ENCODE measurements around the gene PTPN22.
A peak's percentile ranks its signal among the peaks of the same experiment; 100 is the strongest.

The PTPN22 gene

DNA sequence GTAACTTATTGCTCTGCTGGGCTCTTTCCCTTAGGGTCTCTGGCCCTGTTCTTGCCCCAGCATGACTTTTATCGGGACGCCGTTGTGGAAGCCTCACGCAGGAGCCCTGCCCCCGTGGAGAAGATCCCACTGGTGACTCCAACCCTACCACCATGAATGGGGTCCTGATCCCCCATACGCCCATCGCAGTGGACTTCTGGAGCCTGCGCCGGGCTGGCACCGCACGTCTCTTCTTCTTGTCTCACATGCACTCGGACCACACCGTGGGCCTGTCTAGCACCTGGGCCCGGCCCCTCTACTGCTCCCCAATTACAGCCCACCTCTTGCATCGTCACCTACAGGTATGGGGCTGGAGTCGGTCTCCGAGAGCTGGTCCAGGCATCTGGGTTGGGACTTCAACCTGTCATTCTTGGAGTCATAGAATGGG is 33.9 kb upstream of the PTPN22 start (continued):
- TF ChIP-seq ZNF514 (tag by site-specific recombination; IDR thresholded peaks at IDR 0.05), result no peak
- no peak for TF ChIP-seq KLF8 (tag by site-specific recombination; IDR thresholded peaks at IDR 0.05)
- TF ChIP-seq PBX3 (CRISPR knock-in tag; IDR thresholded peaks at IDR 0.05), result no peak
- peak; percentile 15; the same call in 1 of the 2 replicates for TF ChIP-seq GLIS2 (tag by site-specific recombination; IDR thresholded peaks at IDR 0.05)
- TF ChIP-seq ZNF157 (tag by site-specific recombination; IDR thresholded peaks at IDR 0.05), result no peak
- TF ChIP-seq ZNF76 (tag by site-specific recombination; IDR thresholded peaks at IDR 0.05; ENCODE audit: borderline replicate concordance, low read depth), result no peak; the same call in 1 of the 2 replicates
- TF ChIP-seq ZNF239 (tag by site-specific recombination; IDR thresholded peaks at IDR 0.05), result no peak
- peak; percentile 64; the same call in 1 of the 2 replicates for TF ChIP-seq ZBTB10 (tag by site-specific recombination; IDR thresholded peaks at IDR 0.05)
- no peak for TF ChIP-seq ZNF140 (tag by site-specific recombination; IDR thresholded peaks at IDR 0.05)
- no peak for TF ChIP-seq ZNF660 (tag by site-specific recombination; IDR thresholded peaks at IDR 0.05)
- no peak for TF ChIP-seq GFI1B (tag by site-specific recombination; IDR thresholded peaks at IDR 0.05)
- TF ChIP-seq, protein P1, sequence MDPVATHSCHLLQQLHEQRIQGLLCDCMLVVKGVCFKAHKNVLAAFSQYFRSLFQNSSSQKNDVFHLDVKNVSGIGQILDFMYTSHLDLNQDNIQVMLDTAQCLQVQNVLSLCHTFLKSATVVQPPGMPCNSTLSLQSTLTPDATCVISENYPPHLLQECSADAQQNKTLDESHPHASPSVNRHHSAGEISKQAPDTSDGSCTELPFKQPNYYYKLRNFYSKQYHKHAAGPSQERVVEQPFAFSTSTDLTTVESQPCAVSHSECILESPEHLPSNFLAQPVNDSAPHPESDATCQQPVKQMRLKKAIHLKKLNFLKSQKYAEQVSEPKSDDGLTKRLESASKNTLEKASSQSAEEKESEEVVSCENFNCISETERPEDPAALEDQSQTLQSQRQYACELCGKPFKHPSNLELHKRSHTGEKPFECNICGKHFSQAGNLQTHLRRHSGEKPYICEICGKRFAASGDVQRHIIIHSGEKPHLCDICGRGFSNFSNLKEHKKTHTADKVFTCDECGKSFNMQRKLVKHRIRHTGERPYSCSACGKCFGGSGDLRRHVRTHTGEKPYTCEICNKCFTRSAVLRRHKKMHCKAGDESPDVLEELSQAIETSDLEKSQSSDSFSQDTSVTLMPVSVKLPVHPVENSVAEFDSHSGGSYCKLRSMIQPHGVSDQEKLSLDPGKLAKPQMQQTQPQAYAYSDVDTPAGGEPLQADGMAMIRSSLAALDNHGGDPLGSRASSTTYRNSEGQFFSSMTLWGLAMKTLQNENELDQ (tag by site-specific recombination; IDR thresholded peaks at IDR 0.05; ENCODE audit: low read depth), result no peak
- TF ChIP-seq, protein P2, sequence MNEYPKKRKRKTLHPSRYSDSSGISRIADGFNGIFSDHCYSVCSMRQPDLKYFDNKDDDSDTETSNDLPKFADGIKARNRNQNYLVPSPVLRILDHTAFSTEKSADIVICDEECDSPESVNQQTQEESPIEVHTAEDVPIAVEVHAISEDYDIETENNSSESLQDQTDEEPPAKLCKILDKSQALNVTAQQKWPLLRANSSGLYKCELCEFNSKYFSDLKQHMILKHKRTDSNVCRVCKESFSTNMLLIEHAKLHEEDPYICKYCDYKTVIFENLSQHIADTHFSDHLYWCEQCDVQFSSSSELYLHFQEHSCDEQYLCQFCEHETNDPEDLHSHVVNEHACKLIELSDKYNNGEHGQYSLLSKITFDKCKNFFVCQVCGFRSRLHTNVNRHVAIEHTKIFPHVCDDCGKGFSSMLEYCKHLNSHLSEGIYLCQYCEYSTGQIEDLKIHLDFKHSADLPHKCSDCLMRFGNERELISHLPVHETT (tag by site-specific recombination; IDR thresholded peaks at IDR 0.05), result no peak
- TF ChIP-seq ZNF404 (tag by site-specific recombination; IDR thresholded peaks at IDR 0.05), result no peak
- no peak for TF ChIP-seq ZFP37 (tag by site-specific recombination; IDR thresholded peaks at IDR 0.05)
- TF ChIP-seq ZNF341 (tag by site-specific recombination; IDR thresholded peaks at IDR 0.05; ENCODE audit: low read depth), result no peak
- no peak for TF ChIP-seq ZNF350 (tag by site-specific recombination; IDR thresholded peaks at IDR 0.05)
- no peak for TF ChIP-seq RBAK (tag by site-specific recombination; IDR thresholded peaks at IDR 0.05)
- no peak for TF ChIP-seq ZNF549 (tag by site-specific recombination; IDR thresholded peaks at IDR 0.05)
- TF ChIP-seq GLI4 (tag by site-specific recombination; IDR thresholded peaks at IDR 0.05), result no peak; the same call in 1 of the 2 replicates
- TF ChIP-seq ZNF792 (tag by site-specific recombination; IDR thresholded peaks at IDR 0.05), result no peak
- no peak for TF ChIP-seq PATZ1 (tag by site-specific recombination; IDR thresholded peaks at IDR 0.05)
- TF ChIP-seq ZNF302 (tag by site-specific recombination; IDR thresholded peaks at IDR 0.05; ENCODE audit: low read depth), result no peak
- TF ChIP-seq ZNF488 (tag by site-specific recombination; IDR thresholded peaks at IDR 0.05), result no peak
- TF ChIP-seq ZNF658 (tag by site-specific recombination; IDR thresholded peaks at IDR 0.05), result no peak
- TF ChIP-seq ZNF670 (tag by site-specific recombination; IDR thresholded peaks at IDR 0.05; ENCODE audit: low read depth), result no peak
- no peak for TF ChIP-seq ZFP3 (tag by site-specific recombination; IDR thresholded peaks at IDR 0.05; ENCODE audit: low read depth)
- TF ChIP-seq HIC1 (tag by site-specific recombination; IDR thresholded peaks at IDR 0.05), result no peak
- TF ChIP-seq ZNF112 (tag by site-specific recombination; IDR thresholded peaks at IDR 0.05), result no peak
